Chondrocyte (in vitro differentiated cells): ENCODE data around the gene TPGS1. TPM values are rescaled to one million over a fixed set of nuclear protein-coding genes. Genes with fewer than 3 reads are reported as not detected.

Source experiments
- DNase-seq: peaks from one replicate; pipeline ENCODE4 v3.0.0; 2021; ENCODE audit warnings: mixed read lengths, low spot score
- H3K27ac Mint-ChIP-seq: one replicate; pipeline ENCODE4 v1.8.0; 2021; ENCODE audit warnings: mild to moderate bottlenecking, moderate library complexity, mixed read lengths; ENCODE audit not compliant: unreplicated experiment
- H3K27me3 Mint-ChIP-seq: 2 replicates; pipeline ENCODE4 v1.8.0; 2021; ENCODE audit warnings: low read depth, mixed read lengths
- H3K36me3 Mint-ChIP-seq: 2 replicates; pipeline ENCODE4 v1.8.0; 2021; ENCODE audit warnings: low read depth, mixed read lengths
- H3K4me1 Mint-ChIP-seq: 2 replicates; pipeline ENCODE4 v1.8.0; 2021; ENCODE audit warnings: low read depth, mild to moderate bottlenecking, mixed read lengths
- H3K4me3 Mint-ChIP-seq: one replicate; pipeline ENCODE4 v1.8.0; 2021; ENCODE audit warnings: mild to moderate bottlenecking, moderate library complexity, mixed read lengths; ENCODE audit not compliant: unreplicated experiment
- H3K9me3 Mint-ChIP-seq: 2 replicates; pipeline ENCODE4 v1.8.0; 2021; ENCODE audit warnings: low read depth, mixed read lengths
- CTCF ChIP-seq: fragments of 200-600 bp; sonication (generic); IDR thresholded peaks from 2 replicates; pipeline ENCODE4 v1.5.0; 2021; ENCODE audit warnings: antibody characterized with exemption, mild to moderate bottlenecking, moderate library complexity
- total RNA-seq: library from RNA; stranded (reverse); gene quantifications from 3 replicates; pipeline ENCODE4 v1.2.1, GENCODE V29; 2021

The TPGS1 gene
- total RNA-seq, 1 donor from 2014 or later = 22.6 TPM

- Mint-ChIP-seq H3K27me3 (no peaks in the 10 kb centered on the region), H3K9me3 (no peaks in the 10 kb centered on the region), H3K36me3 (peaks cover 3% of the 10 kb centered on the region), H3K4me3 (no peak overlapping the region), H3K27ac (no peak overlapping the region), H3K4me1 (peaks cover 24% of the 10 kb centered on the region)
- no peak for DNase-seq
- no peak for TF ChIP-seq CTCF
These were observed 6.3 kb downstream of the TPGS1 start for GRCh38 chr19:513368-514165.

GRCh38 chr19:514166-514663 lies 6.9 kb downstream of the TPGS1 start:
- Mint-ChIP-seq H3K4me3 (no peak overlapping the region), H3K27me3 (no peaks in the 10 kb centered on the region), H3K27ac (no peak overlapping the region), H3K36me3 (peaks cover 2% of the 10 kb centered on the region), H3K9me3 (no peaks in the 10 kb centered on the region), H3K4me1 (peaks cover 19% of the 10 kb centered on the region)
- TF ChIP-seq CTCF = no peak
- DNase-seq = no peak

GRCh38 chr19:517721-518597 lies 10.7 kb downstream of the TPGS1 start:
- Mint-ChIP-seq H3K36me3 (no peaks in the 10 kb centered on the region), H3K4me3 (no peak overlapping the region), H3K27me3 (no peaks in the 10 kb centered on the region), H3K27ac (no peak overlapping the region), H3K4me1 (peaks cover 6% of the 10 kb centered on the region), H3K9me3 (no peaks in the 10 kb centered on the region)
- DNase-seq = peak; percentile 88
- no peak for TF ChIP-seq CTCF

- DNase-seq = peak; percentile 90
- Mint-ChIP-seq H3K27me3 (no peaks in the 10 kb centered on the region), H3K4me1 (peaks cover 6% of the 10 kb centered on the region), H3K9me3 (no peaks in the 10 kb centered on the region), H3K4me3 (no peak overlapping the region), H3K27ac (no peak overlapping the region), H3K36me3 (no peaks in the 10 kb centered on the region)
- no peak for TF ChIP-seq CTCF
These were observed 11.4 kb downstream of the TPGS1 start for GRCh38 chr19:518598-519231.

- no peak overlapping the region for H3K4me3 Mint-ChIP-seq
- no peak overlapping the region for H3K27ac Mint-ChIP-seq
- H3K27me3 Mint-ChIP-seq = no peaks in the 10 kb centered on the region
- no peak for TF ChIP-seq CTCF
- peaks cover 12% of the 10 kb centered on the region for H3K4me1 Mint-ChIP-seq
- no peak for DNase-seq
- no peaks in the 10 kb centered on the region for H3K9me3 Mint-ChIP-seq
- no peaks in the 10 kb centered on the region for H3K36me3 Mint-ChIP-seq
These were observed 12.2 kb downstream of the TPGS1 start for GRCh38 chr19:519449-519865.
